Esophagus squamous epithelium (tissue), 4 donors: ENCODE results near the gene RXFP4.

Source experiments
- CTCF ChIP-seq, 6 experiments: fragments of 450-650 bp in 4 of 6; fragments of 200-600 bp in 2 of 6; sonication (generic) in 2 of 6; IDR thresholded peaks; one replicate each; pipeline ENCODE4 v1.5.1; 2016 to 2019; ENCODE audit warnings: antibody characterized with exemption in 6 of 6, mild to moderate bottlenecking in 4 of 6, moderate library complexity in 4 of 6
- POLR2A ChIP-seq, 4 donors: fragments of 450-650 bp; IDR thresholded peaks; one replicate each; pipeline ENCODE4 v1.6.1; 2017; ENCODE audit warnings: antibody characterized with exemption in 4 of 4, mild to moderate bottlenecking in 4 of 4, moderate library complexity in 3 of 4

- TF ChIP-seq CTCF (IDR thresholded peaks at IDR 0.05) (no peak), POLR2A (IDR thresholded peaks at IDR 0.05) (no peak)
Measured at GRCh38 chr1:155899683-155900082, 41.8 kb upstream of the RXFP4 start.
